ENCODE data around the gene NCBP1. TPM values are rescaled to one million over a fixed set of nuclear protein-coding genes. Genes with fewer than 3 reads are reported as not detected.

Gene NCBP1
- total RNA-seq, 3 donors from 2014 or later, result 29.0 to 37.0 (median 36.9) TPM

DNA sequence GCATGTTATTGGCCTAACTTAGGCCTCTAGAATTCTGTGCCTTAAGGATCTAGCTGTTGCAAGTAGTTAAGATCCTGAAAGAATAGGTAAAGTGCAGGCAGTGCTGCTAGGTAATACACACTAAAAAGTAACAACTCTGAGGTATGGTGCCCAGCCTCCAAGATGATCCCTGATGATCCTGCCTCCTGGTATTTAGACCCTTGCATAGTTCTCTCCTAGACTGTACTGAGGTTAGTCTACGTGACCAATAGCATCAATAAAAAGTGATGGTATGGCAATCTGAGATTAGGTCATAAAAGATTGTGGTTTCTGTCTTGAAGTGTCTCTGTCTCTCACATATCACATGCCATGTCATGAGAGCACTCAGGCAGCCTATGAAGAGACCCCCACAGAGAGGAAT, 9.7 kb upstream of the NCBP1 start:
- ATAC-seq, result peak; percentile 86
- TF ChIP-seq, protein P1, sequence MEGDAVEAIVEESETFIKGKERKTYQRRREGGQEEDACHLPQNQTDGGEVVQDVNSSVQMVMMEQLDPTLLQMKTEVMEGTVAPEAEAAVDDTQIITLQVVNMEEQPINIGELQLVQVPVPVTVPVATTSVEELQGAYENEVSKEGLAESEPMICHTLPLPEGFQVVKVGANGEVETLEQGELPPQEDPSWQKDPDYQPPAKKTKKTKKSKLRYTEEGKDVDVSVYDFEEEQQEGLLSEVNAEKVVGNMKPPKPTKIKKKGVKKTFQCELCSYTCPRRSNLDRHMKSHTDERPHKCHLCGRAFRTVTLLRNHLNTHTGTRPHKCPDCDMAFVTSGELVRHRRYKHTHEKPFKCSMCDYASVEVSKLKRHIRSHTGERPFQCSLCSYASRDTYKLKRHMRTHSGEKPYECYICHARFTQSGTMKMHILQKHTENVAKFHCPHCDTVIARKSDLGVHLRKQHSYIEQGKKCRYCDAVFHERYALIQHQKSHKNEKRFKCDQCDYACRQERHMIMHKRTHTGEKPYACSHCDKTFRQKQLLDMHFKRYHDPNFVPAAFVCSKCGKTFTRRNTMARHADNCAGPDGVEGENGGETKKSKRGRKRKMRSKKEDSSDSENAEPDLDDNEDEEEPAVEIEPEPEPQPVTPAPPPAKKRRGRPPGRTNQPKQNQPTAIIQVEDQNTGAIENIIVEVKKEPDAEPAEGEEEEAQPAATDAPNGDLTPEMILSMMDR (IDR thresholded peaks at IDR 0.05), result no peak
- DNase-seq, result no peak
- intact Hi-C loops (cut with DNase I, micrococcal nuclease), result no loop called here
- no peak overlapping the region for H3K4me3 ChIP-seq
- no peaks in the 10 kb centered on the region for H3K36me3 ChIP-seq (ENCODE audit: low read depth)
- H3K4me1 ChIP-seq (ENCODE audit: low read depth), result peaks cover 5% of the 10 kb centered on the region
- no peaks in the 10 kb centered on the region for H3K9me3 ChIP-seq

DNA sequence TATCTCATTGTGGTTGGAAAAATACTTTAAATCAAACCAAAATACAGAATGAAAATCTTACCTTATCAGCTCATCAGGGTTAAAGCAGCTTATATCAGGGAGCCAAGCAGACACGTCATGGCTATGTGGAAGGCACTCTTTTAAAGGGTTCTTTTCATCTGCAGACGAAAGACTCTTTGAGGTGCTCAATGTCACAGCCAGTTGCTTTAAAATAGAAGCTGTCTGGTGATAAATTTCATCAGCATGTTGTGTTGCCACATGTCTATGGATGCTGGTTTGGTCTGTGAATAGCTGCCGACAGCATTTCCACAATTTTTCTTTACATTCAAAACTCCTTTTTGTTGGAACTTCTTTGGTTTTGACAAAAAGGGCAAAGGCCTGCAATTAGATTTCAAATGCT, 8.0 kb upstream of the NCBP1 start:
- Histone ChIP-seq H3K4me1 (ENCODE audit: low read depth) (peaks cover 5% of the 10 kb centered on the region), H3K36me3 (ENCODE audit: low read depth) (no peaks in the 10 kb centered on the region), H3K4me3 (no peak overlapping the region), H3K9me3 (no peaks in the 10 kb centered on the region)
- TF ChIP-seq, protein P1 (IDR thresholded peaks at IDR 0.05), result no peak
- intact Hi-C loops (cut with DNase I, micrococcal nuclease), result no loop called here
- no peak for DNase-seq
- ATAC-seq, result no peak

DNA sequence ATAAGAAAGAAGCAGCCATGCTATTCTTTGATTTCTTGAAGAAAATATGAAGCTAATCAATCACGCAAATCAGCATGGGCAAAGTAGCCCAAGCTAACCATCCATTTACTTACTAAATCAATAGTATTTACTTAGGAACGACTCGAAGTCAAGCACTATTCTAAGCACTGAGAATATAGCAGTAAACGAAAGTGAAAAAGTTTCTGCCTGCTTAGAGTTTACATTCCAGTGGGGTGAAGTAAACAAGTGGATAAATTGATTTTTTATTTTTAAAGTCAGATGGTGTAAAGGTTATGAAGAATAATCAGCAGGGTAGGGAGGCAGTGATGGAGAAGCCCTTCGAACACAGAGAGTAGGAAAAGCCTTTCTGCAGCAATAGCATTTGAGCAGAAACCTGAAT, 6.0 kb upstream of the NCBP1 start:
- intact Hi-C loops (cut with DNase I, micrococcal nuclease), result no loop called here
- TF ChIP-seq, protein P1 (IDR thresholded peaks at IDR 0.05), result no peak
- H3K4me3 ChIP-seq, result no peak overlapping the region
- ATAC-seq (no peak), DNase-seq (no peak)
- H3K9me3 ChIP-seq, result no peaks in the 10 kb centered on the region
- peaks cover 17% of the 10 kb centered on the region for H3K4me1 ChIP-seq (ENCODE audit: low read depth)
- H3K36me3 ChIP-seq (ENCODE audit: low read depth), result no peaks in the 10 kb centered on the region

DNA sequence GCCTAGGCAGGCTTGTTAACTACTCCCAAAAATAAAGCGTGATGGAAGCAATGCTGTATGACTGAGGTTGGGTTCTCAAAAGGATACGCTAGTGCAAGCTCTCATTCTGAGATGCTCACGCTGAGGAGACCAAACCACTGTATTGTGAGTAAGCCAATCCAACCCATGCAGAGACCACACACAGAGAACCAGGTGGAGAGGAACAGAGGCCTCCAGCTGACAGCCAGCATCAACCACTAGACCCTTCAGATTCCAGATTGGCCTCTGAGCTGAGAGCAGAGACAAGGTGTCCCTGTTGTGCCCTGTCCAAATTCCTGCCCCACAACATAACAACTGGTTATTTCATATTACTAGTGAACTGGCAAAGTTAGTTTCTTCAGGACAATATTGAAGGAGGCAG, 5.0 kb upstream of the NCBP1 start:
- ATAC-seq, result no peak
- no peaks in the 10 kb centered on the region for H3K36me3 ChIP-seq (ENCODE audit: low read depth)
- DNase-seq, result no peak
- intact Hi-C loops (cut with DNase I, micrococcal nuclease), result no loop called here
- H3K4me3 ChIP-seq, result no peak overlapping the region
- TF ChIP-seq, protein P1 (IDR thresholded peaks at IDR 0.05), result no peak
- H3K4me1 ChIP-seq (ENCODE audit: low read depth), result peaks cover 15% of the 10 kb centered on the region
- H3K9me3 ChIP-seq, result no peaks in the 10 kb centered on the region

DNA sequence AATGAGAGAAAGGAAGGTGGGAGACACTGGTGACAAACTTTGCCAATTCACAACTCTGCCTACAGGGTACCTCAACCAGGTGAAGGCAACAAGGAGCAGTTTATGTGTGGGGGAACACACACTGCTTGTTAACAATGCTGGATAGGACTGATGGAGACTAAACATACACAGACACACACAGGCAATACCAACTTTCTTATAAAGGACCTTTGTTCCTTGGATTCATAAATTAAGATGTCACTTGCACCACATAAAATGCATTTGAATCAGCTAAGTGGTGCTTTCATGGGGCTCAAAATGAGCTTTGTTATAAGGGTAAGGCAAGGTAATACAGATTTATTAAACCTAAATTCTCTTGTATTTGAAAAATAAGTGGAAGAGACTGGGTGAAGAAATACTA, 4.5 kb upstream of the NCBP1 start:
- ATAC-seq (no peak), DNase-seq (no peak)
- intact Hi-C loops (cut with DNase I, micrococcal nuclease), result no loop called here
- no peaks in the 10 kb centered on the region for H3K9me3 ChIP-seq
- no peaks in the 10 kb centered on the region for H3K36me3 ChIP-seq (ENCODE audit: low read depth)
- H3K4me3 ChIP-seq, result no peak overlapping the region
- H3K4me1 ChIP-seq (ENCODE audit: low read depth), result peaks cover 11% of the 10 kb centered on the region
- TF ChIP-seq, protein P1 (IDR thresholded peaks at IDR 0.05), result no peak

DNA sequence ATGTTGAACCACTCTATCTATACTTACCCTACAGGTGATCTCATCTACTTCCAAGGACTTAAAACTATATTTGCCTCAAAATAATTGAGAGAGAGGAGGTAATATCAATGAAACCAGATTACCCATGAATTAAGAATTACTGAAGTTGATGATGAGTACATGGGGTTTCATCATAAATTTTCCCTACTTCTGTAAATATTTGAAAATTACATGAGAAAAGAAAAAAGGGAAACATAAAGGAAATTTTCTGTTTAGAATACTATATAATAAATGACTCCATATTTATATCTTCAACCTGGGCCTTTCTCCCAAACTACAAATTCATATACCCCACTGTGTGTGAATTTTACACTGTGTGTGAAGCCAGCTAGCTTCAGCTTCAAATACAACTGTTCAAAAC, 3.0 kb upstream of the NCBP1 start:
- intact Hi-C loops (cut with DNase I, micrococcal nuclease), result no loop called here
- no peaks in the 10 kb centered on the region for H3K9me3 ChIP-seq
- peaks cover 25% of the 10 kb centered on the region for H3K4me1 ChIP-seq (ENCODE audit: low read depth)
- DNase-seq (no peak), ATAC-seq (no peak)
- TF ChIP-seq, protein P1 (IDR thresholded peaks at IDR 0.05), result no peak
- H3K4me3 ChIP-seq, result no peak overlapping the region
- H3K36me3 ChIP-seq (ENCODE audit: low read depth), result no peaks in the 10 kb centered on the region

Data from mucosa of descending colon (tissue), 3 donors.